WI38 (cell line): Measurements from ENCODE around the gene SSRP1.

Experiments
- H3K4me3 ChIP-seq: 2 replicates; pipeline ENCODE4 v1.5.1; 2011; ENCODE audit warnings: low read depth, mild to moderate bottlenecking, control low read depth, low read length
- CTCF ChIP-seq: IDR thresholded peaks from 2 replicates; pipeline ENCODE4 v1.5.1; 2012; ENCODE audit warnings: low read depth, mild to moderate bottlenecking, control low read depth, low read length

SSRP1 gene

GRCh38 chr11:57336111-57336666 is 497 bp upstream of the SSRP1 start:
- peak overlapping the region; percentile 83 for H3K4me3 ChIP-seq
- TF ChIP-seq CTCF: no peak

- peak overlapping the region; percentile 83 for H3K4me3 ChIP-seq
- no peak for TF ChIP-seq CTCF
Measured at GRCh38 chr11:57335023-57335342, 709 bp downstream of the SSRP1 start.

- no peak for TF ChIP-seq CTCF
- no peak overlapping the region for H3K4me3 ChIP-seq
Measured at GRCh38 chr11:57332694-57333440, 2.8 kb downstream of the SSRP1 start.

- H3K4me3 ChIP-seq: no peak overlapping the region
- TF ChIP-seq CTCF: no peak
Measured at GRCh38 chr11:57331720-57332119, 4.0 kb downstream of the SSRP1 start.

GRCh38 chr11:57330029-57330428 is 5.7 kb downstream of the SSRP1 start:
- no peak for TF ChIP-seq CTCF
- H3K4me3 ChIP-seq: no peak overlapping the region

- no peak for TF ChIP-seq CTCF
- H3K4me3 ChIP-seq: no peak overlapping the region
Measured at GRCh38 chr11:57327721-57328120, 8.0 kb downstream of the SSRP1 start.

GRCh38 chr11:57325735-57326048 is 10.0 kb downstream of the SSRP1 start:
- TF ChIP-seq CTCF: no peak
- peak overlapping the region; percentile 60 for H3K4me3 ChIP-seq
